HepG2 (cell line): ENCODE data around the gene ZC3H7B. TPM values are rescaled to one million over a fixed set of nuclear protein-coding genes. Genes with fewer than 3 reads are reported as not detected.

Experiments used
- FOXO1 ChIP-seq: sonication (generic); formaldehyde crosslinking; IDR thresholded peaks from 2 replicates; pipeline ENCODE4 v1.4.0; 2020; ENCODE audit warnings: missing genetic modification reagents
- LCORL ChIP-seq, 2 experiments: fragments of 450-650 bp in 1 of 2; sonication (generic) in 1 of 2; formaldehyde crosslinking in 1 of 2; IDR thresholded peaks; 2 replicates each; pipeline versions ENCODE4 v1.5.0 to v1.6.1; 2017 to 2020; ENCODE audit warnings: antibody characterized with exemption in 1 of 2, missing genetic modification reagents in 1 of 2
- MXI1 ChIP-seq: IDR thresholded peaks from 3 replicates; pipeline ENCODE4 v1.6.1; 2012; ENCODE audit warnings: low read depth, low read length, inconsistent platforms, borderline replicate concordance
- NFRKB ChIP-seq: fragments of 450-650 bp; IDR thresholded peaks from 2 replicates; pipeline ENCODE4 v1.6.1; 2017
- RNF2 ChIP-seq: fragments of 450-650 bp; conservative IDR thresholded peaks from 2 replicates; pipeline ENCODE4 v1.6.1; 2016; ENCODE audit warnings: low read depth
- SIX4 ChIP-seq: sonication (generic); formaldehyde crosslinking; IDR thresholded peaks from 2 replicates; pipeline ENCODE4 v1.4.0; 2020; ENCODE audit warnings: missing genetic modification reagents
- TBP ChIP-seq: sonication (generic); formaldehyde crosslinking; IDR thresholded peaks from 2 replicates; pipeline ENCODE4 v1.5.0; 2020; ENCODE audit warnings: missing genetic modification reagents
- THAP11 ChIP-seq: IDR thresholded peaks from 2 replicates; pipeline ENCODE4 v1.6.1; 2016; ENCODE audit warnings: missing biosample characterization, missing genetic modification reagents
- ZFP36L2 ChIP-seq: sonication (generic); formaldehyde crosslinking; IDR thresholded peaks from 2 replicates; pipeline ENCODE4 v1.4.0; 2020; ENCODE audit warnings: missing genetic modification reagents
- ZFP62 ChIP-seq: sonication (generic); formaldehyde crosslinking; IDR thresholded peaks from 2 replicates; pipeline ENCODE4 v1.4.0; 2020; ENCODE audit warnings: missing genetic modification reagents
- ZFY ChIP-seq: sonication (generic); formaldehyde crosslinking; IDR thresholded peaks from 2 replicates; pipeline ENCODE4 v1.4.0; 2020; ENCODE audit warnings: missing genetic modification reagents
- ZNF343 ChIP-seq: sonication (generic); formaldehyde crosslinking; IDR thresholded peaks from 2 replicates; pipeline ENCODE4 v1.4.0; 2020; ENCODE audit warnings: mild to moderate bottlenecking, missing genetic modification reagents
- ZNF546 ChIP-seq: sonication (generic); formaldehyde crosslinking; conservative IDR thresholded peaks from 2 replicates; pipeline ENCODE4 v1.8.1; 2023; ENCODE audit warnings: mild to moderate bottlenecking, missing genetic modification reagents
- ZNF839 ChIP-seq: sonication (generic); formaldehyde crosslinking; IDR thresholded peaks from 2 replicates; pipeline ENCODE4 v1.4.0; 2020; ENCODE audit warnings: missing genetic modification reagents, mild to moderate bottlenecking, borderline replicate concordance
- polyA plus RNA-seq, 8 experiments: library from polyadenylated mRNA; depleted of rRNA in 3 of 8; stranded (reverse) in 7 of 8; unstranded in 1 of 8; fragments of >200 nt; fragmentation: Illumina TruSeq in 4 of 8; extraction: Trizol in 4 of 8; gene quantifications; 2 replicates each; pipeline versions ENCODE4 v1.2.1 to v1.2.3, GENCODE V29; 2011 to 2016; ENCODE audit warnings: low read depth in 4 of 8, missing spikeins in 1 of 8, mixed read lengths in 1 of 8; ENCODE audit not compliant: insufficient read depth in 1 of 8
- total RNA-seq, 5 experiments: library from RNA; depleted of rRNA; stranded (reverse); fragments of >200 nt; fragmentation: Illumina TruSeq; extraction: Trizol; gene quantifications; 2 replicates each; pipeline ENCODE4 v1.2.3, GENCODE V29; 2016; ENCODE audit warnings: low read depth in 1 of 5
- TF ChIP-seq, protein P1 (sequence below): sonication (generic); formaldehyde crosslinking; IDR thresholded peaks from 2 replicates; pipeline ENCODE4 v1.8.1; 2022; ENCODE audit warnings: mild to moderate bottlenecking, missing genetic modification reagents
- TF ChIP-seq, protein P2 (sequence below): IDR thresholded peaks from 2 replicates; pipeline ENCODE4 v1.6.1; 2012; ENCODE audit warnings: low read length, improper control_type of control experiment
- TF ChIP-seq, protein P3 (sequence below): sonication (generic); formaldehyde crosslinking; IDR thresholded peaks from 2 replicates; pipeline ENCODE4 v1.4.0; 2020; ENCODE audit warnings: missing genetic modification reagents
- TF ChIP-seq, protein P4 (sequence below): sonication (generic); formaldehyde crosslinking; IDR thresholded peaks from 2 replicates; pipeline ENCODE4 v1.4.0; 2020; ENCODE audit warnings: missing genetic modification reagents

The ZC3H7B gene
- total and polyA plus RNA-seq, 2 of the 13 experiments (the other 11 are each of a cell fraction or from before 2014, with no cell fraction given), result 26.4 to 37.2 TPM

DNA sequence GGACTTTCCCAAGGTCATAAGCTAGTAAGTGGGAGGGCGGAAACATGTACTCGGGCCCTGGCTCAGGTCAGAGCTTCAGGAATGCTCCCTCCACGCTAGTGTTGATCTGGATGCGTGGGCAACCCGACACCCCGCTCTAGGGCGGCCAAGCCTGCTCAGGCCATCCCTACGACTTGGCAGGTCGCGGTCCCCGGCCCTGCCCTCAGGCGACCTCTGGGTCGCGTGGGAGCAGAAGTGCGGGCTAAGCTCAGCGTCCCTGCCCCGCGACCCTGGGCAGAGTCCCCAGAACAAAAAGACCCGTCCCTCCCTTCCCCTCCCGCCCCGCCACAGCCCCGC lies 79.6 kb downstream of the ZC3H7B start (continued):
- TF ChIP-seq NFRKB, result no peak
- no peak for TF ChIP-seq RNF2
- TF ChIP-seq ZNF839 (CRISPR knock-in tag), result no peak
- TF ChIP-seq ZNF546 (CRISPR knock-in tag), result no peak
- no peak for TF ChIP-seq LCORL (IDR thresholded peaks at IDR 0.05)
- TF ChIP-seq LCORL (CRISPR knock-in tag; IDR thresholded peaks at IDR 0.05), result peak; percentile 31
- peak; percentile 58; the same call in 1 of the 2 replicates for TF ChIP-seq SIX4 (CRISPR knock-in tag)
- no peak; the same call in 2 of the 3 replicates for TF ChIP-seq MXI1
- peak; percentile 47; the same call in 1 of the 2 replicates for TF ChIP-seq ZFY
- no peak for TF ChIP-seq ZFP36L2 (CRISPR knock-in tag)
- TF ChIP-seq FOXO1 (CRISPR knock-in tag), result no peak
- TF ChIP-seq, protein P1, sequence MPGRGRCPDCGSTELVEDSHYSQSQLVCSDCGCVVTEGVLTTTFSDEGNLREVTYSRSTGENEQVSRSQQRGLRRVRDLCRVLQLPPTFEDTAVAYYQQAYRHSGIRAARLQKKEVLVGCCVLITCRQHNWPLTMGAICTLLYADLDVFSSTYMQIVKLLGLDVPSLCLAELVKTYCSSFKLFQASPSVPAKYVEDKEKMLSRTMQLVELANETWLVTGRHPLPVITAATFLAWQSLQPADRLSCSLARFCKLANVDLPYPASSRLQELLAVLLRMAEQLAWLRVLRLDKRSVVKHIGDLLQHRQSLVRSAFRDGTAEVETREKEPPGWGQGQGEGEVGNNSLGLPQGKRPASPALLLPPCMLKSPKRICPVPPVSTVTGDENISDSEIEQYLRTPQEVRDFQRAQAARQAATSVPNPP (CRISPR knock-in tag), result no peak
- TF ChIP-seq THAP11 (CRISPR knock-in tag), result peak; percentile 45; the same call in 1 of the 2 replicates
- TF ChIP-seq ZNF343 (CRISPR knock-in tag), result no peak
- TF ChIP-seq, protein P2, sequence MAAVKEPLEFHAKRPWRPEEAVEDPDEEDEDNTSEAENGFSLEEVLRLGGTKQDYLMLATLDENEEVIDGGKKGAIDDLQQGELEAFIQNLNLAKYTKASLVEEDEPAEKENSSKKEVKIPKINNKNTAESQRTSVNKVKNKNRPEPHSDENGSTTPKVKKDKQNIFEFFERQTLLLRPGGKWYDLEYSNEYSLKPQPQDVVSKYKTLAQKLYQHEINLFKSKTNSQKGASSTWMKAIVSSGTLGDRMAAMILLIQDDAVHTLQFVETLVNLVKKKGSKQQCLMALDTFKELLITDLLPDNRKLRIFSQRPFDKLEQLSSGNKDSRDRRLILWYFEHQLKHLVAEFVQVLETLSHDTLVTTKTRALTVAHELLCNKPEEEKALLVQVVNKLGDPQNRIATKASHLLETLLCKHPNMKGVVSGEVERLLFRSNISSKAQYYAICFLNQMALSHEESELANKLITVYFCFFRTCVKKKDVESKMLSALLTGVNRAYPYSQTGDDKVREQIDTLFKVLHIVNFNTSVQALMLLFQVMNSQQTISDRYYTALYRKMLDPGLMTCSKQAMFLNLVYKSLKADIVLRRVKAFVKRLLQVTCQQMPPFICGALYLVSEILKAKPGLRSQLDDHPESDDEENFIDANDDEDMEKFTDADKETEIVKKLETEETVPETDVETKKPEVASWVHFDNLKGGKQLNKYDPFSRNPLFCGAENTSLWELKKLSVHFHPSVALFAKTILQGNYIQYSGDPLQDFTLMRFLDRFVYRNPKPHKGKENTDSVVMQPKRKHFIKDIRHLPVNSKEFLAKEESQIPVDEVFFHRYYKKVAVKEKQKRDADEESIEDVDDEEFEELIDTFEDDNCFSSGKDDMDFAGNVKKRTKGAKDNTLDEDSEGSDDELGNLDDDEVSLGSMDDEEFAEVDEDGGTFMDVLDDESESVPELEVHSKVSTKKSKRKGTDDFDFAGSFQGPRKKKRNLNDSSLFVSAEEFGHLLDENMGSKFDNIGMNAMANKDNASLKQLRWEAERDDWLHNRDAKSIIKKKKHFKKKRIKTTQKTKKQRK, result no peak
- no peak for TF ChIP-seq TBP
- no peak for TF ChIP-seq ZFP62 (CRISPR knock-in tag)
- TF ChIP-seq, protein P3, sequence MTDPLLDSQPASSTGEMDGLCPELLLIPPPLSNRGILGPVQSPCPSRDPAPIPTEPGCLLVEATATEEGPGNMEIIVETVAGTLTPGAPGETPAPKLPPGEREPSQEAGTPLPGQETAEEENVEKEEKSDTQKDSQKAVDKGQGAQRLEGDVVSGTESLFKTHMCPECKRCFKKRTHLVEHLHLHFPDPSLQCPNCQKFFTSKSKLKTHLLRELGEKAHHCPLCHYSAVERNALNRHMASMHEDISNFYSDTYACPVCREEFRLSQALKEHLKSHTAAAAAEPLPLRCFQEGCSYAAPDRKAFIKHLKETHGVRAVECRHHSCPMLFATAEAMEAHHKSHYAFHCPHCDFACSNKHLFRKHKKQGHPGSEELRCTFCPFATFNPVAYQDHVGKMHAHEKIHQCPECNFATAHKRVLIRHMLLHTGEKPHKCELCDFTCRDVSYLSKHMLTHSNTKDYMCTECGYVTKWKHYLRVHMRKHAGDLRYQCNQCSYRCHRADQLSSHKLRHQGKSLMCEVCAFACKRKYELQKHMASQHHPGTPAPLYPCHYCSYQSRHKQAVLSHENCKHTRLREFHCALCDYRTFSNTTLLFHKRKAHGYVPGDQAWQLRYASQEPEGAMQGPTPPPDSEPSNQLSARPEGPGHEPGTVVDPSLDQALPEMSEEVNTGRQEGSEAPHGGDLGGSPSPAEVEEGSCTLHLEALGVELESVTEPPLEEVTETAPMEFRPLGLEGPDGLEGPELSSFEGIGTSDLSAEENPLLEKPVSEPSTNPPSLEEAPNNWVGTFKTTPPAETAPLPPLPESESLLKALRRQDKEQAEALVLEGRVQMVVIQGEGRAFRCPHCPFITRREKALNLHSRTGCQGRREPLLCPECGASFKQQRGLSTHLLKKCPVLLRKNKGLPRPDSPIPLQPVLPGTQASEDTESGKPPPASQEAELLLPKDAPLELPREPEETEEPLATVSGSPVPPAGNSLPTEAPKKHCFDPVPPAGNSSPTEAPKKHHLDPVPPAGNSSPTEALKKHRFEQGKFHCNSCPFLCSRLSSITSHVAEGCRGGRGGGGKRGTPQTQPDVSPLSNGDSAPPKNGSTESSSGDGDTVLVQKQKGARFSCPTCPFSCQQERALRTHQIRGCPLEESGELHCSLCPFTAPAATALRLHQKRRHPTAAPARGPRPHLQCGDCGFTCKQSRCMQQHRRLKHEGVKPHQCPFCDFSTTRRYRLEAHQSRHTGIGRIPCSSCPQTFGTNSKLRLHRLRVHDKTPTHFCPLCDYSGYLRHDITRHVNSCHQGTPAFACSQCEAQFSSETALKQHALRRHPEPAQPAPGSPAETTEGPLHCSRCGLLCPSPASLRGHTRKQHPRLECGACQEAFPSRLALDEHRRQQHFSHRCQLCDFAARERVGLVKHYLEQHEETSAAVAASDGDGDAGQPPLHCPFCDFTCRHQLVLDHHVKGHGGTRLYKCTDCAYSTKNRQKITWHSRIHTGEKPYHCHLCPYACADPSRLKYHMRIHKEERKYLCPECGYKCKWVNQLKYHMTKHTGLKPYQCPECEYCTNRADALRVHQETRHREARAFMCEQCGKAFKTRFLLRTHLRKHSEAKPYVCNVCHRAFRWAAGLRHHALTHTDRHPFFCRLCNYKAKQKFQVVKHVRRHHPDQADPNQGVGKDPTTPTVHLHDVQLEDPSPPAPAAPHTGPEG (CRISPR knock-in tag), result no peak
- TF ChIP-seq, protein P4, sequence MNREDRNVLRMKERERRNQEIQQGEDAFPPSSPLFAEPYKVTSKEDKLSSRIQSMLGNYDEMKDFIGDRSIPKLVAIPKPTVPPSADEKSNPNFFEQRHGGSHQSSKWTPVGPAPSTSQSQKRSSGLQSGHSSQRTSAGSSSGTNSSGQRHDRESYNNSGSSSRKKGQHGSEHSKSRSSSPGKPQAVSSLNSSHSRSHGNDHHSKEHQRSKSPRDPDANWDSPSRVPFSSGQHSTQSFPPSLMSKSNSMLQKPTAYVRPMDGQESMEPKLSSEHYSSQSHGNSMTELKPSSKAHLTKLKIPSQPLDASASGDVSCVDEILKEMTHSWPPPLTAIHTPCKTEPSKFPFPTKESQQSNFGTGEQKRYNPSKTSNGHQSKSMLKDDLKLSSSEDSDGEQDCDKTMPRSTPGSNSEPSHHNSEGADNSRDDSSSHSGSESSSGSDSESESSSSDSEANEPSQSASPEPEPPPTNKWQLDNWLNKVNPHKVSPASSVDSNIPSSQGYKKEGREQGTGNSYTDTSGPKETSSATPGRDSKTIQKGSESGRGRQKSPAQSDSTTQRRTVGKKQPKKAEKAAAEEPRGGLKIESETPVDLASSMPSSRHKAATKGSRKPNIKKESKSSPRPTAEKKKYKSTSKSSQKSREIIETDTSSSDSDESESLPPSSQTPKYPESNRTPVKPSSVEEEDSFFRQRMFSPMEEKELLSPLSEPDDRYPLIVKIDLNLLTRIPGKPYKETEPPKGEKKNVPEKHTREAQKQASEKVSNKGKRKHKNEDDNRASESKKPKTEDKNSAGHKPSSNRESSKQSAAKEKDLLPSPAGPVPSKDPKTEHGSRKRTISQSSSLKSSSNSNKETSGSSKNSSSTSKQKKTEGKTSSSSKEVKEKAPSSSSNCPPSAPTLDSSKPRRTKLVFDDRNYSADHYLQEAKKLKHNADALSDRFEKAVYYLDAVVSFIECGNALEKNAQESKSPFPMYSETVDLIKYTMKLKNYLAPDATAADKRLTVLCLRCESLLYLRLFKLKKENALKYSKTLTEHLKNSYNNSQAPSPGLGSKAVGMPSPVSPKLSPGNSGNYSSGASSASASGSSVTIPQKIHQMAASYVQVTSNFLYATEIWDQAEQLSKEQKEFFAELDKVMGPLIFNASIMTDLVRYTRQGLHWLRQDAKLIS (CRISPR knock-in tag), result 0 out of 2 replicates have a peak, but pooled peaks have one; percentile 48
